Mucosa of rectum (tissue), 2 donors: ENCODE results near the gene EVI2B.
"Not testable (repeated sequence)": the region's sequence is repeated elsewhere in the genome, so short reads cannot be mapped to it uniquely, and the experiment has no call there.

Source experiments
- H3K27ac ChIP-seq, 2 donors: one replicate each; pipeline ENCODE4 v1.7.0; 2013; ENCODE audit warnings: inconsistent platforms in 2 of 2, low read depth in 2 of 2, low read length in 2 of 2
- H3K27me3 ChIP-seq, 2 donors: one replicate each; pipeline ENCODE4 v1.7.0; 2013; ENCODE audit warnings: low read length in 2 of 2; ENCODE audit not compliant: control insufficient read depth in 2 of 2, insufficient read depth in 2 of 2
- H3K36me3 ChIP-seq, 2 donors: one replicate each; pipeline ENCODE4 v1.7.0; 2013; ENCODE audit warnings: low read length in 2 of 2; ENCODE audit not compliant: control insufficient read depth in 2 of 2, insufficient read depth in 2 of 2
- H3K4me1 ChIP-seq, 2 donors: one replicate each; pipeline ENCODE4 v1.7.0; 2013; ENCODE audit warnings: low read length in 2 of 2, mild to moderate bottlenecking in 1 of 2; ENCODE audit not compliant: control insufficient read depth in 2 of 2, insufficient read depth in 2 of 2
- H3K4me3 ChIP-seq, 2 donors: one replicate each; pipeline ENCODE4 v1.7.0; 2013; ENCODE audit warnings: low read length in 2 of 2
- H3K9ac ChIP-seq, 2 donors: one replicate each; pipeline ENCODE4 v1.7.0; 2013; ENCODE audit warnings: low read length in 2 of 2, low read depth in 1 of 2, mild to moderate bottlenecking in 1 of 2
- H3K9me3 ChIP-seq, 2 donors: one replicate each; pipeline ENCODE4 v1.7.0; 2013; ENCODE audit warnings: low read length in 2 of 2; ENCODE audit not compliant: control insufficient read depth in 2 of 2
- donor health status: healthy.
- donor health status: Normal muscosa, but diverticular disease.

Gene EVI2B, protein sequence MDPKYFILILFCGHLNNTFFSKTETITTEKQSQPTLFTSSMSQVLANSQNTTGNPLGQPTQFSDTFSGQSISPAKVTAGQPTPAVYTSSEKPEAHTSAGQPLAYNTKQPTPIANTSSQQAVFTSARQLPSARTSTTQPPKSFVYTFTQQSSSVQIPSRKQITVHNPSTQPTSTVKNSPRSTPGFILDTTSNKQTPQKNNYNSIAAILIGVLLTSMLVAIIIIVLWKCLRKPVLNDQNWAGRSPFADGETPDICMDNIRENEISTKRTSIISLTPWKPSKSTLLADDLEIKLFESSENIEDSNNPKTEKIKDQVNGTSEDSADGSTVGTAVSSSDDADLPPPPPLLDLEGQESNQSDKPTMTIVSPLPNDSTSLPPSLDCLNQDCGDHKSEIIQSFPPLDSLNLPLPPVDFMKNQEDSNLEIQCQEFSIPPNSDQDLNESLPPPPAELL

DNA sequence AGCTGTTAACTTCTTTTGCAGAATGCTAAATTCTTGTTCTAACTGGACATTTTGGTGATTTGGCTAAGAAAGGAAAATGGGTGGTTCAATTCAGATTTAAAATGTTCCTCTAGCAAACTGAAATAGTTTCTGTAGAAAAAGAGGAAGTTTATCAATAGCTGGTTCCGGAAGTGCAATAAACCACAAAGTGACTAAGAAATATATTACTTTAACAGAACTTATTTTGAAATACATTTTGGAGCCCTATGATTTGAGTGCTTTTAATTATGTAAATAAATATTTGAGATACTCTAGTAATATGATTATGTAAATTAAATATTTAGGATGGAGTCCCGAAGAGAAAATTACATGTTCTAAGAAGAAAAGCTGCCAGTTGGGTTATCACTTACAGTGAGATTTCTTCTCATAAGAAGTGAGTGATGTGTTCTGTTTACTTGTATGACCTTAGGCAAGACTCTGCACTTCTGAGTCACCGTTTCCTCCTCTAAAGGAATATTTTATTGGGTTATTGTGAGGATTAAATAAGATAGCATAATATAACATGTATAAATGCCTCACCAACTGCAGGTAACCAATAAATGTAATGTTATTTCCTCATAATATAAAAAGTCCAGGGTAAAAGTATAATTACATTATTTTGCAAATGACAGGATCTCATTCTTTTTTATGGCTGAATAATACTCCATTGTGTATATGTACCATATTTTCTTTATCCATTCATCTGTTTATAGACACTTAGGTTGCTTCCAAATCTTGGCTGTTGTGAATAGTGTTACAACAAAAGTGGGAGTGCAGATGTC lies at the start of gene EVI2B:
EVI2B (minus strand) TSS at position 73 of the 800 bp plus-strand sequence. CDS start 8,445 bp downstream, outside the sequence.
- Histone ChIP-seq H3K27me3 (no peaks in the 10 kb centered on the region), H3K27ac (peak within 1 kb of the TSS; percentile 72), H3K4me1 (no peaks in the 10 kb centered on the region), H3K9ac (peak within 1 kb of the TSS; percentile 38 to 48), H3K36me3 (no peaks in the 10 kb centered on the region), H3K9me3 (no peaks in the 10 kb centered on the region), H3K4me3 (peak within 1 kb of the TSS; percentile 48 to 69)

DNA sequence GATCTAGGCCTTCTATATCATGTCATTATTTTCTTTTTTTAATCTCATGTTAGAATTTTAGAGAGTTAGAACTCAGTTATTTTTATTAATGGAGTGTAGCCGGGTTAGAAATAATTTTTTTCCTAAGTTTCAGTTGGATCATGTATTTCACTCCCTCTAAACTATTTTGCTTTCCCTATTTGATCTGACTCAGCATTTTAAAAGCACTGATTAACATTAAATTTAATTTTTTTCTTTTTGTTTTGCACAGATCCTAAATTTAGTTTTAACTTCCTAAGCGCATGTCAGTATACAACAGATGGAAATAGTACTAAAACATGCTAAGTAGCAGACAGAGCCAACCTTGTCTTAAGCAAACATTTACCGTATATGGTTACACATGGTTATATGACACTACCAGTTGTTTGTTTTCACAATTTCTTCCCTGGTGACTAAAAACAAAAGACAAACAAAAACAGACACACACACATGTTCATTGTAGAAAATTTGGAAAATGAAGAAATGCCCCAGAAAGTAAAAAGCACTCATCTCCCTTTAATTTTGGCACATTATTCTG lies 44.1 kb upstream of the EVI2B start:
- no peaks in the 10 kb centered on the region for H3K27me3 ChIP-seq
- H3K36me3 ChIP-seq: peaks cover 41 to 49% of the 10 kb centered on the region in 2 donors
- H3K9me3 ChIP-seq: no peaks in the 10 kb centered on the region
- H3K4me3 ChIP-seq: no peak overlapping the region
- no peaks in the 10 kb centered on the region for H3K4me1 ChIP-seq
- no peak overlapping the region for H3K27ac ChIP-seq
- H3K9ac ChIP-seq: no peak overlapping the region

DNA sequence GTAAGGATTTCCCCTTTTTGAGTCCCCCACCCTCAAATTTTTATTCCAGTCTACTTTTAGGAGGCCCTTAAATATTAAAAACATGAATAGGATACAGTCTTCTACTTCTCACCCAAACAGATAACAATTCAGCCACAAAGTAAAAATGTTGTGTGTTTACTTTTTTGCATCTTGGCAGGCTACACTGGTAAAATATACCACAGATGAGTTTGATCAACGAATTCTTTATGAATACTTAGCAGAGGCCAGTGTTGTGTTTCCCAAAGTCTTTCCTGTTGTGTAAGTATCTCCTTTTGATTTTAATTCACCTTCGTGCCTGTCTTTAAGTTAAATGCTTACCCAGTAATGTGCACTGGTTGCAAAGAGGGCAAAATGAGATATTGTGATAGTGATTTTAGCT lies 43.2 kb upstream of the EVI2B start:
- Histone ChIP-seq H3K4me3 (no peak overlapping the region), H3K9ac (no peak overlapping the region), H3K36me3 (peaks cover 38 to 47% of the 10 kb centered on the region in 2 donors)

DNA sequence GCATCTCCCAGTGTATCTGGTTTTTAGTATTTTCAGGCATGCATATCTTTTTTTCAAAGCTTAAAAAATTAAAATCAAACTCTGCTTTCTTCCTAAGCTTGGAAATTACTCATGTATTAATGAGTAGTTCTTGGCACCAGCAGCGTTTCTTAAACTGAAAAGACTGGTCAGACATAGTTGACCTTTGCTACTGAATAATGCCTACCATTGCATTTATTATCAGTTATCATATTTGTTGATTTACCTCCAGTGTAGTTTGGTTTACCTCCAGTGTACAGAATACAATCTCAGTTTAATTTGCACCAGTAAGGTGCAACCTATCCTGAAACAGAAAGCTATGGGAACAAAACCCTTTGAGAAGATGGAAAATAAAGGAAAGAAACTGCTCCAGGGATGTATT lies 42.1 kb upstream of the EVI2B start:
- Histone ChIP-seq H3K9ac (no peak overlapping the region), H3K27me3 (no peaks in the 10 kb centered on the region), H3K4me3 (no peak overlapping the region), H3K36me3 (peaks cover 33 to 43% of the 10 kb centered on the region in 2 donors), H3K27ac (no peak overlapping the region), H3K4me1 (no peaks in the 10 kb centered on the region), H3K9me3 (no peaks in the 10 kb centered on the region)

More for the DNA sequence above, 43.2 kb upstream of the EVI2B start:
- Histone ChIP-seq H3K9me3 (no peaks in the 10 kb centered on the region), H3K27ac (no peak overlapping the region), H3K27me3 (no peaks in the 10 kb centered on the region), H3K4me1 (no peaks in the 10 kb centered on the region)

DNA sequence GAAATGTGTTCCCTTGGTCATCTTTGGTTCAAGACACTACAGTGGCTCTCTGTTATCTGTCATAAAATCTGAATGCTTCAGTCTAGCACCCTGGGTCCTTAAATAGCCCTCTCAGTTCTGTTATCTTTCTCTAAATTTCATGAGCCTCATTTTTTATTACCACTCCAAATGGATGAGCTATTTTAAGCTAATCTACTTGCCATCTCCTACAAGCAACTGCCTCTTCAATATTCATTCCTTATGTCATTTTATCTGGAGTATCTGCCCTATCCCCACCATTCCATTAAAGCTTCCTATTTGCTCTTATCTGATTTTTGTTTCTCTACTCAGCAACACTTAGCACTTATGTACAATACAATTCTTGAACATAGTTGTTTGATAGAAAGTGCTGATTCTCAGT lies 35.6 kb upstream of the EVI2B start:
- Histone ChIP-seq H3K27me3 (no peaks in the 10 kb centered on the region), H3K36me3 (peaks cover 16 to 30% of the 10 kb centered on the region in 2 donors), H3K9me3 (no peaks in the 10 kb centered on the region)

DNA sequence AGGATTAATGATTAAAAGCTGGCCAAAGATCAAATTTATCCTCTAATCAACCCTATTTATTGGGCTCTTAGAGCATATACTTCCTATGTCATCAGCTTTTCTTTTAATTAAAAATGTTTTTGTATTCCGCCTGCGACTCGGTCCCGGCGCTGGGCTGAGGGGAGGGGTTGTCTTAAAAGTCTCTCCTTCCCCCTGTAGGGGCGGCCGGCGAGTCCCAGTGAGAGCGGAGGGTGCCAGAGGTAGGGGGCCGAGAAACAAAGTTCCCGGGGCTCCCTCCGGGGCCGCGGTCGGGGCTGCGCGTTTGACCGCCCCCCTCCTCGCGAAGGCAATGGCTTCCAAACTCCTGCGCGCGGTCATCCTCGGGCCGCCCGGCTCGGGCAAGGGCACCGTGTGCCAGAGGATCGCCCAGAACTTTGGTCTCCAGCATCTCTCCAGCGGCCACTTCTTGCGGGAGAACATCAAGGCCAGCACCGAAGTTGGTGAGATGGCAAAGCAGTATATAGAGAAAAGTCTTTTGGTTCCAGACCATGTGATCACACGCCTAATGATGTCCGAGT lies 31.4 kb upstream of the EVI2B start:
- H3K4me1 ChIP-seq, H3K9me3 ChIP-seq, H3K4me3 ChIP-seq, H3K27me3 ChIP-seq, H3K9ac ChIP-seq, H3K27ac ChIP-seq: not testable (repeated sequence)
- H3K36me3 ChIP-seq: peaks cover 17 to 29% of the 10 kb centered on the region in 2 donors

More for the DNA sequence above, 35.6 kb upstream of the EVI2B start:
- Histone ChIP-seq H3K4me1 (no peaks in the 10 kb centered on the region), H3K4me3 (no peak overlapping the region), H3K27ac (no peak overlapping the region), H3K9ac (no peak overlapping the region)

DNA sequence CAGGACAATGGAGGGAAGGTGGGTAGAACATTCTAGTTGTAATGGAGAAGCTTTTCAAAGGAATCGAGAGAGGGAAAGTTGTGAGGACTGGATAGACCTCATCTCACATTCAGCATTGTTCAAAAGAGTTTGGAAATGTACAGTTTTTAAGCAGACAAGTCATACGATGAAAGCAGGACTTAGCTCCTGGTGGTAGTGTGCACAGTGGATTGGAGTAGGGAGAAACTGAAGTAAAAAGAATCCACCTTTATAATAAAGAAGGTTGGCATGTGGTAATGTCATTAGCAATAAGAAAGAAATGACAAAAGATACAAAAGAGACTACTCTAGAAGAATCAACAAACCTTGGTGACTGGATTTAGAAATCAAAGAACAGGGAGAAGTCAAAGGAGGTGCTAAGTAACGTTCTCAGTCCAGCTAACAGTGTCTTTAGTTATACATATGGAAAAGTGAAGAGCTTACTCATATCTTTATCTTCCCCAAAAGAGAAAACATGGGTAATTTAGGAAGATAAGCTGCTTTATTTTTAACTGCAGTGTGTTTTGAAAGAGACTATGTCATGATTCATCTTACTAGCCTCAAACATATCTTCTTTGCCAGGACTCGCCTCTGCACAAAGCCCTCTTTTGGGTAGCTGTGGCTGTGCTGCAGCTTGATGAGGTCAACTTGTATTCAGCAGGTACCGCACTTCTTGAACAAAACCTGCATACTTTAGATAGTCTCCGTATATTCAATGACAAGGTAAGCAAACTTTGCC lies 26.2 kb upstream of the EVI2B start:
- H3K27me3 ChIP-seq: no peaks in the 10 kb centered on the region
- H3K36me3 ChIP-seq: peaks cover 21 to 33% of the 10 kb centered on the region in 2 donors
- no peak overlapping the region for H3K4me3 ChIP-seq
- H3K27ac ChIP-seq: no peak overlapping the region
- H3K9me3 ChIP-seq: no peaks in the 10 kb centered on the region
- H3K9ac ChIP-seq: no peak overlapping the region
- H3K4me1 ChIP-seq: no peaks in the 10 kb centered on the region

DNA sequence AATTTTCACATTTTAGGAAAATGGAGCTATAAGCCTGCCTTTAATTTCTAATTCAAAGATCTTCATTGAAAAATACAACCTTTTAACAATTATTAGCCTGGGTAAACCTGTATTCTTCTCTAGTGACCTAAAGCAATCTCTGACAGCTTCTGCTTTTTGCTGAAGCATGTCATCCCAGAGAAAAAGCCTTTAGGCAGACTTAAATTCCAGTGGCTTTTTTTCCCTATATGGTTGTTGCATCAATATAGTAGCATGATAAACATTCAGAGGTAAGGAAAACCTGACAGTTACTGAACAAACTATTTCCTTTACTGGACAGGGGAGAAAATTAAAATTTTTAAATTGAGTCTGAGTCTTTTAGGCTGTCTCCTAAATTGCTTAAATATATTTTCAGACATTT lies 15.4 kb upstream of the EVI2B start:
- no peak overlapping the region for H3K27ac ChIP-seq
- no peaks in the 10 kb centered on the region for H3K9me3 ChIP-seq
- H3K9ac ChIP-seq: no peak overlapping the region
- H3K4me1 ChIP-seq: no peaks in the 10 kb centered on the region
- no peak overlapping the region for H3K4me3 ChIP-seq
- H3K27me3 ChIP-seq: no peaks in the 10 kb centered on the region
- peaks cover 11 to 22% of the 10 kb centered on the region in 2 donors for H3K36me3 ChIP-seq

DNA sequence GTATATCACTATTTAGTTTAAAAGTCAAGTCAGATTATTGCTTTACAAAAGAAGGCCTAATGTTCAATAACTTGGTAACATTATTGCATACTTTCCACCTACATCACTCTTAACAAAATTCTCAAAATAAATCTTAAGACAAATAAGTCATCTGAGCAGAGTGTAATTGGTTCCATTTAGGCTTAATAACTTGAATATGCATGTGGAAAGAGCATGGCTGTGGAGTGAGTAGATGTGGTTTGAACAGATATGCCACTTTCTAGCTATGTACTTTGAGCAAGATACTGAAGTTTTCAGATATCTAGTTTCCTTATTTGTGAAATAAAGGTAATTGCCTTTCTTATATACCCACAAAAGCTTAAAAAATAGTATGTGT lies 14.3 kb upstream of the EVI2B start:
- Histone ChIP-seq H3K4me1 (no peaks in the 10 kb centered on the region), H3K27me3 (no peaks in the 10 kb centered on the region), H3K4me3 (no peak overlapping the region), H3K36me3 (peaks cover 11 to 22% of the 10 kb centered on the region in 2 donors), H3K9me3 (no peaks in the 10 kb centered on the region), H3K27ac (no peak overlapping the region), H3K9ac (no peak overlapping the region)
